ENCODE results near the gene ABHD14A. TPM values are rescaled to one million over a fixed set of nuclear protein-coding genes. Genes with fewer than 3 reads are reported as not detected.

Gene ABHD14A
- total and polyA plus RNA-seq, 2 donors, result 12.7 to 17.6 TPM

GRCh38 chr3:51975852-51976549 lies 1.1 kb downstream of the ABHD14A start:
- WGBS, result 53% methylated on average over 46 of the region's 46 CpGs
- peak overlapping the region; percentile 80 to 85 for H3K4me3 ChIP-seq (ENCODE audit: low read length in 2 of 2)
- H3K27me3 ChIP-seq (ENCODE audit: control insufficient read depth in 2 of 2, insufficient read depth in 1 of 2, low read length in 1 of 2), result no peaks in the 10 kb centered on the region
- DNase-seq (ENCODE audit: low read depth in 6 of 9, low spot score in 9 of 9), result peak in 1 of 9 donors; percentile 53
- H3K9me3 ChIP-seq (ENCODE audit: control insufficient read depth in 2 of 2, insufficient read depth in 1 of 2, low read length in 1 of 2), result no peaks in the 10 kb centered on the region
- peak overlapping the region in 1 of 2 donors; percentile 37 for H3K27ac ChIP-seq (ENCODE audit: low read depth in 1 of 2, low read length in 1 of 2)
- peaks cover 10 to 29% of the 10 kb centered on the region in 2 donors for H3K4me1 ChIP-seq (ENCODE audit: control insufficient read depth in 2 of 2, insufficient read depth in 2 of 2, low read length in 2 of 2)
- H3K36me3 ChIP-seq (ENCODE audit: control insufficient read depth in 2 of 2, insufficient read depth in 2 of 2, low read length in 1 of 2), result peaks cover 0 to 5% of the 10 kb centered on the region in 2 donors

GRCh38 chr3:51977446-51978142 lies 2.7 kb downstream of the ABHD14A start:
- 90% methylated on average over 9 of the region's 9 CpGs for WGBS
- H3K9me3 ChIP-seq (ENCODE audit: control insufficient read depth in 2 of 2, insufficient read depth in 1 of 2, low read length in 1 of 2), result no peaks in the 10 kb centered on the region
- H3K4me1 ChIP-seq (ENCODE audit: control insufficient read depth in 2 of 2, insufficient read depth in 2 of 2, low read length in 2 of 2), result peaks cover 11 to 32% of the 10 kb centered on the region in 2 donors
- peaks cover 0 to 5% of the 10 kb centered on the region in 2 donors for H3K36me3 ChIP-seq (ENCODE audit: control insufficient read depth in 2 of 2, insufficient read depth in 2 of 2, low read length in 1 of 2)
- H3K4me3 ChIP-seq (ENCODE audit: low read length in 2 of 2), result no peak overlapping the region
- H3K27me3 ChIP-seq (ENCODE audit: control insufficient read depth in 2 of 2, insufficient read depth in 1 of 2, low read length in 1 of 2), result peaks cover 0 to 3% of the 10 kb centered on the region in 2 donors
- no peak for DNase-seq (ENCODE audit: low read depth in 6 of 9, low spot score in 9 of 9)
- H3K27ac ChIP-seq (ENCODE audit: low read depth in 1 of 2, low read length in 1 of 2), result peak overlapping the region in 1 of 2 donors; percentile 8

GRCh38 chr3:51978143-51978502 lies 3.3 kb downstream of the ABHD14A start:
- Histone ChIP-seq H3K4me1 (ENCODE audit: control insufficient read depth in 2 of 2, insufficient read depth in 2 of 2, low read length in 2 of 2) (peaks cover 13 to 37% of the 10 kb centered on the region in 2 donors), H3K36me3 (ENCODE audit: control insufficient read depth in 2 of 2, insufficient read depth in 2 of 2, low read length in 1 of 2) (peaks cover 0 to 5% of the 10 kb centered on the region in 2 donors), H3K27ac (ENCODE audit: low read depth in 1 of 2, low read length in 1 of 2) (no peak overlapping the region), H3K9me3 (ENCODE audit: control insufficient read depth in 2 of 2, insufficient read depth in 1 of 2, low read length in 1 of 2) (no peaks in the 10 kb centered on the region), H3K27me3 (ENCODE audit: control insufficient read depth in 2 of 2, insufficient read depth in 1 of 2, low read length in 1 of 2) (peaks cover 0 to 5% of the 10 kb centered on the region in 2 donors), H3K4me3 (ENCODE audit: low read length in 2 of 2) (no peak overlapping the region)
- 97% methylated on average over 4 of the region's 4 CpGs for WGBS
- no peak for DNase-seq (ENCODE audit: low read depth in 6 of 9, low spot score in 9 of 9)

GRCh38 chr3:51980253-51980652 lies 5.4 kb downstream of the ABHD14A start:
- Histone ChIP-seq H3K27me3 (ENCODE audit: control insufficient read depth in 2 of 2, insufficient read depth in 1 of 2, low read length in 1 of 2) (peaks cover 0 to 8% of the 10 kb centered on the region in 2 donors), H3K4me3 (ENCODE audit: low read length in 2 of 2) (no peak overlapping the region), H3K27ac (ENCODE audit: low read depth in 1 of 2, low read length in 1 of 2) (no peak overlapping the region), H3K36me3 (ENCODE audit: control insufficient read depth in 2 of 2, insufficient read depth in 2 of 2, low read length in 1 of 2) (peaks cover 0 to 5% of the 10 kb centered on the region in 2 donors), H3K9me3 (ENCODE audit: control insufficient read depth in 2 of 2, insufficient read depth in 1 of 2, low read length in 1 of 2) (no peaks in the 10 kb centered on the region), H3K4me1 (ENCODE audit: control insufficient read depth in 2 of 2, insufficient read depth in 2 of 2, low read length in 2 of 2) (peaks cover 9 to 35% of the 10 kb centered on the region in 2 donors)
- no peak for DNase-seq (ENCODE audit: low read depth in 6 of 9, low spot score in 9 of 9)
- WGBS, result 96% methylated on average over 10 of the region's 10 CpGs

- Histone ChIP-seq H3K4me3 (ENCODE audit: low read length in 2 of 2) (peak overlapping the region; percentile 48 to 62), H3K9me3 (ENCODE audit: control insufficient read depth in 2 of 2, insufficient read depth in 1 of 2, low read length in 1 of 2) (no peaks in the 10 kb centered on the region), H3K27me3 (ENCODE audit: control insufficient read depth in 2 of 2, insufficient read depth in 1 of 2, low read length in 1 of 2) (peaks cover 0 to 8% of the 10 kb centered on the region in 2 donors), H3K27ac (ENCODE audit: low read depth in 1 of 2, low read length in 1 of 2) (peak overlapping the region; percentile 9 to 91), H3K4me1 (ENCODE audit: control insufficient read depth in 2 of 2, insufficient read depth in 2 of 2, low read length in 2 of 2) (peaks cover 9 to 25% of the 10 kb centered on the region in 2 donors), H3K36me3 (ENCODE audit: control insufficient read depth in 2 of 2, insufficient read depth in 2 of 2, low read length in 1 of 2) (peaks cover 0 to 5% of the 10 kb centered on the region in 2 donors)
- 28% methylated on average over 4 of the region's 4 CpGs for WGBS
- DNase-seq (ENCODE audit: low read depth in 6 of 9, low spot score in 9 of 9), result no peak
Observed at GRCh38 chr3:51982352-51982837, 7.5 kb downstream of the ABHD14A start.

- H3K9me3 ChIP-seq (ENCODE audit: control insufficient read depth in 2 of 2, insufficient read depth in 1 of 2, low read length in 1 of 2), result no peaks in the 10 kb centered on the region
- H3K27me3 ChIP-seq (ENCODE audit: control insufficient read depth in 2 of 2, insufficient read depth in 1 of 2, low read length in 1 of 2), result peaks cover 0 to 8% of the 10 kb centered on the region in 2 donors
- peak within 1 kb of the TSS; percentile 67 to 91 for H3K27ac ChIP-seq (ENCODE audit: low read depth in 1 of 2, low read length in 1 of 2)
- H3K4me1 ChIP-seq (ENCODE audit: control insufficient read depth in 2 of 2, insufficient read depth in 2 of 2, low read length in 2 of 2), result peaks cover 9 to 25% of the 10 kb centered on the region in 2 donors
- peak within 1 kb of the TSS; percentile 48 to 62 for H3K4me3 ChIP-seq (ENCODE audit: low read length in 2 of 2)
- H3K36me3 ChIP-seq (ENCODE audit: control insufficient read depth in 2 of 2, insufficient read depth in 2 of 2, low read length in 1 of 2), result peaks cover 0 to 5% of the 10 kb centered on the region in 2 donors
- peak in 1 of 9 donors; percentile 62 for DNase-seq (ENCODE audit: low read depth in 6 of 9, low spot score in 9 of 9)
- 1% methylated on average over 68 of the region's 68 CpGs for WGBS
Observed at GRCh38 chr3:51982838-51983577, 8.1 kb downstream of the ABHD14A start, which contains the start of gene ACY1. Gene ACY1, plus strand, starts transcription at chr3:51983535. Its CDS starts 530 bp downstream, at chr3:51984065.

GRCh38 chr3:51983578-51984268 lies 8.9 kb downstream of the ABHD14A start:
- Histone ChIP-seq H3K36me3 (ENCODE audit: control insufficient read depth in 2 of 2, insufficient read depth in 2 of 2, low read length in 1 of 2) (peaks cover 0 to 5% of the 10 kb centered on the region in 2 donors), H3K9me3 (ENCODE audit: control insufficient read depth in 2 of 2, insufficient read depth in 1 of 2, low read length in 1 of 2) (no peaks in the 10 kb centered on the region), H3K27me3 (ENCODE audit: control insufficient read depth in 2 of 2, insufficient read depth in 1 of 2, low read length in 1 of 2) (peaks cover 0 to 8% of the 10 kb centered on the region in 2 donors), H3K4me1 (ENCODE audit: control insufficient read depth in 2 of 2, insufficient read depth in 2 of 2, low read length in 2 of 2) (peaks cover 9 to 26% of the 10 kb centered on the region in 2 donors), H3K27ac (ENCODE audit: low read depth in 1 of 2, low read length in 1 of 2) (peak overlapping the region; percentile 67 to 91), H3K4me3 (ENCODE audit: low read length in 2 of 2) (peak overlapping the region; percentile 48 to 62)
- 82% methylated on average over 22 of the region's 22 CpGs for WGBS
- no peak for DNase-seq (ENCODE audit: low read depth in 6 of 9, low spot score in 9 of 9)

- H3K4me1 ChIP-seq (ENCODE audit: control insufficient read depth in 2 of 2, insufficient read depth in 2 of 2, low read length in 2 of 2), result peaks cover 9 to 30% of the 10 kb centered on the region in 2 donors
- peaks cover 0 to 5% of the 10 kb centered on the region in 2 donors for H3K36me3 ChIP-seq (ENCODE audit: control insufficient read depth in 2 of 2, insufficient read depth in 2 of 2, low read length in 1 of 2)
- no peak overlapping the region for H3K4me3 ChIP-seq (ENCODE audit: low read length in 2 of 2)
- no peak overlapping the region for H3K27ac ChIP-seq (ENCODE audit: low read depth in 1 of 2, low read length in 1 of 2)
- peaks cover 0 to 8% of the 10 kb centered on the region in 2 donors for H3K27me3 ChIP-seq (ENCODE audit: control insufficient read depth in 2 of 2, insufficient read depth in 1 of 2, low read length in 1 of 2)
- no peaks in the 10 kb centered on the region for H3K9me3 ChIP-seq (ENCODE audit: control insufficient read depth in 2 of 2, insufficient read depth in 1 of 2, low read length in 1 of 2)
- DNase-seq (ENCODE audit: low read depth in 6 of 9, low spot score in 9 of 9), result no peak
Observed at GRCh38 chr3:51984269-51984647, 9.4 kb downstream of the ABHD14A start.
